HEK293 (cell line): ENCODE measurements around the gene TBC1D19.

Experiments
- ZBTB7A ChIP-seq: fragments of 450-650 bp; formaldehyde crosslinking; IDR thresholded peaks from 2 replicates; pipeline ENCODE4 v1.5.1; 2016; ENCODE audit warnings: low read depth, missing biosample characterization, missing genetic modification characterization
- TF ChIP-seq, protein P1 (sequence below): fragments of 450-650 bp; formaldehyde crosslinking; IDR thresholded peaks from 2 replicates; pipeline ENCODE4 v1.5.1; 2016; ENCODE audit warnings: missing biosample characterization, missing genetic modification characterization

- no peak for TF ChIP-seq ZBTB7A (tag by site-specific recombination)
- TF ChIP-seq, protein P1, sequence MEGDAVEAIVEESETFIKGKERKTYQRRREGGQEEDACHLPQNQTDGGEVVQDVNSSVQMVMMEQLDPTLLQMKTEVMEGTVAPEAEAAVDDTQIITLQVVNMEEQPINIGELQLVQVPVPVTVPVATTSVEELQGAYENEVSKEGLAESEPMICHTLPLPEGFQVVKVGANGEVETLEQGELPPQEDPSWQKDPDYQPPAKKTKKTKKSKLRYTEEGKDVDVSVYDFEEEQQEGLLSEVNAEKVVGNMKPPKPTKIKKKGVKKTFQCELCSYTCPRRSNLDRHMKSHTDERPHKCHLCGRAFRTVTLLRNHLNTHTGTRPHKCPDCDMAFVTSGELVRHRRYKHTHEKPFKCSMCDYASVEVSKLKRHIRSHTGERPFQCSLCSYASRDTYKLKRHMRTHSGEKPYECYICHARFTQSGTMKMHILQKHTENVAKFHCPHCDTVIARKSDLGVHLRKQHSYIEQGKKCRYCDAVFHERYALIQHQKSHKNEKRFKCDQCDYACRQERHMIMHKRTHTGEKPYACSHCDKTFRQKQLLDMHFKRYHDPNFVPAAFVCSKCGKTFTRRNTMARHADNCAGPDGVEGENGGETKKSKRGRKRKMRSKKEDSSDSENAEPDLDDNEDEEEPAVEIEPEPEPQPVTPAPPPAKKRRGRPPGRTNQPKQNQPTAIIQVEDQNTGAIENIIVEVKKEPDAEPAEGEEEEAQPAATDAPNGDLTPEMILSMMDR (tag by site-specific recombination) = no peak
Observed at GRCh38 chr4:26782830-26783202, 198.9 kb downstream of the TBC1D19 start.
